Lower leg skin (tissue), 4 donors: ENCODE measurements around the gene SYT8. TPM values are rescaled to one million over a fixed set of nuclear protein-coding genes. Genes with fewer than 3 reads are reported as not detected.
A peak's percentile ranks its signal among the peaks of the same experiment; 100 is the strongest.
"Not testable (repeated sequence)": the region's sequence is repeated elsewhere in the genome, so short reads cannot be mapped to it uniquely, and the experiment has no call there.

Experiments used
- DNase-seq, 2 donors: peaks; one replicate each; pipeline ENCODE4 v3.0.0-alpha.2; 2019; ENCODE audit warnings: low spot score in 2 of 2
- H3K4me3 ChIP-seq: fragments of 200-600 bp; sonication (generic); 2 replicates; pipeline ENCODE4 v1.5.1; 2017; ENCODE audit warnings: mild to moderate bottlenecking, low read depth; ENCODE audit not compliant: poor library complexity, severe bottlenecking
- CTCF ChIP-seq, 3 donors: fragments of 450-650 bp; IDR thresholded peaks; one replicate each; pipeline ENCODE4 v1.5.1; 2016; ENCODE audit warnings: antibody characterized with exemption in 3 of 3, mild to moderate bottlenecking in 3 of 3, moderate library complexity in 2 of 3
- POLR2A ChIP-seq, 2 donors: fragments of 450-650 bp; IDR thresholded peaks; one replicate each; pipeline ENCODE4 v1.6.1; 2016 to 2017; ENCODE audit warnings: antibody characterized with exemption in 2 of 2, mild to moderate bottlenecking in 1 of 2, moderate library complexity in 1 of 2
- WGBS, 2 donors: methylation state at CpG; one replicate each; pipeline ENCODE4 v1.1.5; 2018; 5-methylcytosine and 5-hydroxymethylcytosine counted together
- intact Hi-C: fragments of 100-400 bp; cut with DNase I; formaldehyde crosslinking; loops from one replicate; pipeline ENCODE4 v1.15.0; 2023; ENCODE audit warnings: low total_unique reads
- total RNA-seq, 4 donors: library from RNA; depleted of rRNA; stranded (reverse); fragments of >200 nt; gene quantifications; one replicate each; pipeline ENCODE4 v1.1.0, GENCODE V29; 2016

Gene SYT8
- total RNA-seq, 4 donors from 2014 or later = 74.1 to 177 (median 106) TPM

- 47 to 48% methylated on average over 3 of the region's 3 CpGs for WGBS, 2 donors
- H3K4me3 ChIP-seq = no peak overlapping the region
- intact Hi-C loops = no loop called here
- TF ChIP-seq POLR2A (IDR thresholded peaks at IDR 0.05) (no peak), CTCF (IDR thresholded peaks at IDR 0.05) (no peak)
- DNase-seq = no peak
These were observed 41.7 kb upstream of the SYT8 start for GRCh38 chr11:1793081-1793480.

GRCh38 chr11:1796413-1797011 is 38.3 kb upstream of the SYT8 start:
- no peak for TF ChIP-seq CTCF (IDR thresholded peaks at IDR 0.05)
- no peak for TF ChIP-seq POLR2A (IDR thresholded peaks at IDR 0.05)
- WGBS, 2 donors = 50 to 58% methylated on average over 11 to 12 of the region's 12 CpGs
- DNase-seq = peak in 1 of 2 donors; percentile 79

GRCh38 chr11:1797391-1798125 is 37.2 kb upstream of the SYT8 start:
- 89% methylated on average over 14 of the region's 14 CpGs for WGBS, 2 donors
- intact Hi-C loops = no loop called here
- peak in 1 of 2 donors; percentile 59 for DNase-seq
- no peak for TF ChIP-seq POLR2A (IDR thresholded peaks at IDR 0.05)
- no peak for TF ChIP-seq CTCF (IDR thresholded peaks at IDR 0.05)
- no peak overlapping the region for H3K4me3 ChIP-seq

More at GRCh38 chr11:1796413-1797011, 38.3 kb upstream of the SYT8 start:
- intact Hi-C loops = no loop called here
- no peak overlapping the region for H3K4me3 ChIP-seq

- intact Hi-C loops = no loop called here
- H3K4me3 ChIP-seq = no peak overlapping the region
- WGBS, 2 donors = 94% methylated on average over 19 to 20 of the region's 20 CpGs
- no peak for TF ChIP-seq POLR2A (IDR thresholded peaks at IDR 0.05)
- TF ChIP-seq CTCF (IDR thresholded peaks at IDR 0.05) = no peak
- no peak for DNase-seq
These were observed 31.5 kb upstream of the SYT8 start for GRCh38 chr11:1803246-1803645.

- H3K4me3 ChIP-seq, DNase-seq, intact Hi-C loops: not testable (repeated sequence)
- WGBS, 2 donors = 87 to 91% methylated on average over 33 to 36 of the region's 42 CpGs
These were observed 30.8 kb upstream of the SYT8 start for GRCh38 chr11:1803835-1804519.

GRCh38 chr11:1805525-1805924 is 29.3 kb upstream of the SYT8 start:
- 91 to 92% methylated on average over 15 of the region's 15 CpGs for WGBS, 2 donors
- intact Hi-C loops = no loop called here
- TF ChIP-seq CTCF (IDR thresholded peaks at IDR 0.05) (no peak), POLR2A (IDR thresholded peaks at IDR 0.05) (no peak)
- H3K4me3 ChIP-seq = no peak overlapping the region
- no peak for DNase-seq
